ENCODE results near the gene POLR2E. TPM values are rescaled to one million over a fixed set of nuclear protein-coding genes. Genes with fewer than 3 reads are reported as not detected.
A peak's percentile ranks its signal among the peaks of the same experiment; 100 is the strongest.

POLR2E gene
- total and polyA plus RNA-seq, 9 of the 15 experiments (the other 6 are each of a cell fraction or from before 2014, with no cell fraction given) = 3.4 to 413 (median 244) TPM

DNA sequence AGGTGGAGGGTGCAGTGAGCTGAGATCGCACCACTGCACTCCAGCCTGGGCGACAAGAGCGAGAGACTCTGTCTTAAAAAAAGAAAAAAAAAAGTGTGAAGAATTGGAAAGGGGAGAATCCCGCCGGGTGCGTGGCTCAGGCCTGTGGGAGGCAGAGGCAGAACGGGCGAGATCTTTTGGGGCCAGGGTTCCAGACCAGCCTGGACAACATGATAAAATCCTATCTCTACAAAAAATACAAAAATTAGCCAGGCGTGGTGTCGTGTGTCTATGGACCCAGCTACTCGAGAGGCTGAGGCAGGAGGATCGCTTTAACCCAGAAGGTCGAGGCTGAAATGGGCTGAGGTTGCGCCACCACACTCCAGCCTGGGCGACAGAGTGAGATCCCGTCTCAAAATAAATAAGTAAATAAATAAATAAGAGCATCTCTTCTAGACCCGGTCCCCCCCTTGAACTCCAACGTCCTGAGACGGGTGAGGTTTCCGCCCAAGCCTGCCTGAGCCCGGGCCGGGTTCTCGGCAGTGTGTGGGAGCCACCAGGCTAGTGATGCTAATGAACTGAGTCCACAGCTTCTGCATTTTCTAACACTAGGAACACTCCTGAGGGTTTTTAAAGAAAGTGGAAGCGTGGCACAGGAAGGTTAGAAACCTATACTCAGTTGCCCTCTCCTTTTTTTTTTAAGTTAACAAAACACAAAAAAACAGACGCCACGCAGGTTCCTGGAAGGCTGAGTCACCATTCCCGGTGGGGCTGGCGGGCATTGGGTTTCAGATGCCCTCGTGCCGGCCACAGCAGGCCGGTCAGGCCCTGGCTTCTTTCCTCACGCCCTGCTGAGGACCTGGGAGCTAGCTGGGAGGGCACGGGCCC is 30.7 kb upstream of the POLR2E start (continued):
- TF ChIP-seq ZNF12 (CRISPR knock-in tag; IDR thresholded peaks at IDR 0.05) (no peak), MECOM (CRISPR knock-in tag; IDR thresholded peaks at IDR 0.05) (no peak), ASH1L (IDR thresholded peaks at IDR 0.05; ENCODE audit: borderline replicate concordance, low read depth, partially characterized antibody) (no peak), NELFE (IDR thresholded peaks at IDR 0.05; ENCODE audit: insufficient read depth, insufficient read length) (no peak), TEAD4 (IDR thresholded peaks at IDR 0.05; ENCODE audit: low read length) (0 out of 2 replicates have a peak, but pooled peaks have one; percentile 26), TEAD4 (CRISPR knock-in tag; IDR thresholded peaks at IDR 0.05; ENCODE audit: borderline replicate concordance) (no peak), ZNF212 (CRISPR knock-in tag; IDR thresholded peaks at IDR 0.05) (no peak), MCM2 (IDR thresholded peaks at IDR 0.05; ENCODE audit: low read depth) (no peak), SMC3 (conservative IDR thresholded peaks at IDR 0.05; ENCODE audit: insufficient read depth, low read depth, low read length) (no peak), DPF2 (IDR thresholded peaks at IDR 0.05) (peak; percentile 41; the same call in 1 of the 2 replicates), ZKSCAN8 (CRISPR knock-in tag; IDR thresholded peaks at IDR 0.05) (no peak), TEAD2 (tag; IDR thresholded peaks at IDR 0.05) (no peak), CC2D1A (IDR thresholded peaks at IDR 0.05) (peak; percentile 34; the same call in 1 of the 2 replicates), TOE1 (IDR thresholded peaks at IDR 0.05; ENCODE audit: borderline replicate concordance) (no peak), TOE1 (CRISPR knock-in tag; IDR thresholded peaks at IDR 0.05; ENCODE audit: borderline replicate concordance, low read depth) (no peak), ZNF217 (CRISPR knock-in tag; IDR thresholded peaks at IDR 0.05) (no peak), SIN3B (IDR thresholded peaks at IDR 0.05; ENCODE audit: low read depth) (no peak), RAD21 (CRISPR knock-in tag; conservative IDR thresholded peaks at IDR 0.05 in 1 of 2, IDR thresholded peaks at IDR 0.05 in 1 of 2) (no peak), ZEB2 (IDR thresholded peaks at IDR 0.05) (no peak), ZNF24 (IDR thresholded peaks at IDR 0.05) (no peak), SOX6 (IDR thresholded peaks at IDR 0.05) (no peak)
- TF ChIP-seq, protein P1, sequence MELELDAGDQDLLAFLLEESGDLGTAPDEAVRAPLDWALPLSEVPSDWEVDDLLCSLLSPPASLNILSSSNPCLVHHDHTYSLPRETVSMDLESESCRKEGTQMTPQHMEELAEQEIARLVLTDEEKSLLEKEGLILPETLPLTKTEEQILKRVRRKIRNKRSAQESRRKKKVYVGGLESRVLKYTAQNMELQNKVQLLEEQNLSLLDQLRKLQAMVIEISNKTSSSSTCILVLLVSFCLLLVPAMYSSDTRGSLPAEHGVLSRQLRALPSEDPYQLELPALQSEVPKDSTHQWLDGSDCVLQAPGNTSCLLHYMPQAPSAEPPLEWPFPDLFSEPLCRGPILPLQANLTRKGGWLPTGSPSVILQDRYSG (tag; conservative IDR thresholded peaks at IDR 0.05; ENCODE audit: low read depth) = no peak
- TF ChIP-seq, protein P2, sequence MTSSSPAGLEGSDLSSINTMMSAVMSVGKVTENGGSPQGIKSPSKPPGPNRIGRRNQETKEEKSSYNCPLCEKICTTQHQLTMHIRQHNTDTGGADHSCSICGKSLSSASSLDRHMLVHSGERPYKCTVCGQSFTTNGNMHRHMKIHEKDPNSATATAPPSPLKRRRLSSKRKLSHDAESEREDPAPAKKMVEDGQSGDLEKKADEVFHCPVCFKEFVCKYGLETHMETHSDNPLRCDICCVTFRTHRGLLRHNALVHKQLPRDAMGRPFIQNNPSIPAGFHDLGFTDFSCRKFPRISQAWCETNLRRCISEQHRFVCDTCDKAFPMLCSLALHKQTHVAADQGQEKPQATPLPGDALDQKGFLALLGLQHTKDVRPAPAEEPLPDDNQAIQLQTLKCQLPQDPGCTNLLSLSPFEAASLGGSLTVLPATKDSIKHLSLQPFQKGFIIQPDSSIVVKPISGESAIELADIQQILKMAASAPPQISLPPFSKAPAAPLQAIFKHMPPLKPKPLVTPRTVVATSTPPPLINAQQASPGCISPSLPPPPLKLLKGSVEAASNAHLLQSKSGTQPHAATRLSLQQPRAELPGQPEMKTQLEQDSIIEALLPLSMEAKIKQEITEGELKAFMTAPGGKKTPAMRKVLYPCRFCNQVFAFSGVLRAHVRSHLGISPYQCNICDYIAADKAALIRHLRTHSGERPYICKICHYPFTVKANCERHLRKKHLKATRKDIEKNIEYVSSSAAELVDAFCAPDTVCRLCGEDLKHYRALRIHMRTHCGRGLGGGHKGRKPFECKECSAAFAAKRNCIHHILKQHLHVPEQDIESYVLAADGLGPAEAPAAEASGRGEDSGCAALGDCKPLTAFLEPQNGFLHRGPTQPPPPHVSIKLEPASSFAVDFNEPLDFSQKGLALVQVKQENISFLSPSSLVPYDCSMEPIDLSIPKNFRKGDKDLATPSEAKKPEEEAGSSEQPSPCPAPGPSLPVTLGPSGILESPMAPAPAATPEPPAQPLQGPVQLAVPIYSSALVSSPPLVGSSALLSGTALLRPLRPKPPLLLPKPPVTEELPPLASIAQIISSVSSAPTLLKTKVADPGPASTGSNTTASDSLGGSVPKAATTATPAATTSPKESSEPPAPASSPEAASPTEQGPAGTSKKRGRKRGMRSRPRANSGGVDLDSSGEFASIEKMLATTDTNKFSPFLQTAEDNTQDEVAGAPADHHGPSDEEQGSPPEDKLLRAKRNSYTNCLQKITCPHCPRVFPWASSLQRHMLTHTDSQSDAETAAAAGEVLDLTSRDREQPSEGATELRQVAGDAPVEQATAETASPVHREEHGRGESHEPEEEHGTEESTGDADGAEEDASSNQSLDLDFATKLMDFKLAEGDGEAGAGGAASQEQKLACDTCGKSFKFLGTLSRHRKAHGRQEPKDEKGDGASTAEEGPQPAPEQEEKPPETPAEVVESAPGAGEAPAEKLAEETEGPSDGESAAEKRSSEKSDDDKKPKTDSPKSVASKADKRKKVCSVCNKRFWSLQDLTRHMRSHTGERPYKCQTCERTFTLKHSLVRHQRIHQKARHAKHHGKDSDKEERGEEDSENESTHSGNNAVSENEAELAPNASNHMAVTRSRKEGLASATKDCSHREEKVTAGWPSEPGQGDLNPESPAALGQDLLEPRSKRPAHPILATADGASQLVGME (CRISPR knock-in tag; IDR thresholded peaks at IDR 0.05) = no peak

Measured in K562 (cell line).